Measurements from ENCODE around the gene TRIM56.
"Not testable (repeated sequence)": the region's sequence is repeated elsewhere in the genome, so short reads cannot be mapped to it uniquely, and the experiment has no call there.

TRIM56 gene

GRCh38 chr7:101088858-101089529 lies 3.7 kb downstream of the TRIM56 start:
- no peak for DNase-seq (ENCODE audit: low read depth in 4 of 4, low spot score in 1 of 4)

DNA sequence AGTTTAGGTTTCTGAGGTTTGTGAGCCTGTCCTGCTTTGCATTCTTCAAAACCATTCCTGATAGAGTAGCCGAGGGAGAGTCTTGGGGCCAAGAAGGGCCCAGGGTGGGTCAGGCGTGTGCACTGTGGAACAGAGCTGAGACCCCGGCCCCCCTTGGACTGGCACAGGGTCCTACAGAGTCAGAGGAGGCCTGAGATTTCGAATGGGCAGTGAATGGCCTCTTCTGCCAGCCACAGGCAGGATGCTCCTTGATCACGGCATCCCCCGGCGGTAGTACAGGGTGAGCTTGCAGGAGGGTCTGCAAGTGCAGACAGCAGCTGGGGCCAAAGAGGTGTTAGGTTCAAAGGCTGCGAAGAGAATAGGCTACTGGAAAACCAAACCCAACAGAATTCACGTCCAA lies 4.6 kb downstream of the TRIM56 start:
- no peak for DNase-seq (ENCODE audit: low read depth in 4 of 4, low spot score in 1 of 4)

GRCh38 chr7:101092266-101092905 lies 7.1 kb downstream of the TRIM56 start:
- not testable (repeated sequence) for DNase-seq (ENCODE audit: low read depth in 4 of 4, low spot score in 1 of 4)

GRCh38 chr7:101093906-101094305 lies 8.6 kb downstream of the TRIM56 start:
- DNase-seq (ENCODE audit: low read depth in 4 of 4, low spot score in 1 of 4): no peak

DNA sequence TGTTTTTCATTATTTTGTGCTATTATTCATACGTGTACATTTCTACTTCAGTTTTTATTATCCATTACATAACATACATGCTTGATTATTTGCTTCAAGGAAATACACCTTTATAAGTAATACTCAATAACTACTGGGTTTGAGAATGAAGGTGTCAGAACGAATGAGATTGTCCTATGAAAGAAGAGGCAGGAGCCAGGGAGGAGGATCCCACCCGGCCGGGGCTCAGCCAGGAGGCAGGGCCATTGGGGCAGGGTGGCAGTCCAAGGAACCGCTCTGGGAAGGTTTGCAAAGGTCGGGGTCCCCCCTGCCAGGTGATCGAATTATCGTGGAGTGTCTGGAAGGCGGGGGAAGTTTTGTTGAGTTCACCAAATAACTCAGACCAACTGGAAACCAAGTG lies 9.1 kb downstream of the TRIM56 start:
- DNase-seq (ENCODE audit: low read depth in 4 of 4, low spot score in 1 of 4): no peak

DNA sequence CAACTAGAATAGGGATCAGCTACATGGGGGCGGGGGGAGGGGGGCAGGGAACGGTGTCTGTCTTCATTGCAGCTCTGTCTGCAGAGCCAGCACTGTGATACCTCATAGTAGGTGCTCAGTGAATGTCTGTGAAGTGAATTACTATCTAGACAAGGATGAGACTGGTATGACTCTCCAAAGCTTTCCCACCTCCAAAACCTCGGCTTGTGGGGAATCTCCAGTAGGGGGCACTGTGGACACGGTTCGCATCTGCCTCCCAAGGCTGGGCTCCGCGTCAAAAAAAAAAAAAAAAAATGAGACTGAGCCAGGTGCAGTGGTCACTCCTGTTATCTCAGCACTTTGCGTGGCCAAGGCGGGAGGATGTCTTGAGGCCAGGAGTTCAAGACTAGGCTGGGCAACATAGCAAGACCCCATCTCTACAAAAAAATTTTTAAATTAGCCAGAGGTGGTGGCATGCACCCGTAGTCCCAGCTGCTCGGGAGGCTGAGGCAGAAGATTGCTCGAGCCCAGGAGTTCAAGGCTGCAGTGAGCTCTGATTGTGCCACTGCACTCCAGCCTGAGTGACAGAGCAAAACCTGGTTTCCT lies 9.6 kb downstream of the TRIM56 start:
- DNase-seq (ENCODE audit: low read depth in 4 of 4, low spot score in 1 of 4): peak in 1 of 4 experiments; percentile 21

- DNase-seq (ENCODE audit: low read depth in 4 of 4, low spot score in 1 of 4): no peak
Observed at GRCh38 chr7:101096331-101096956, 11.2 kb downstream of the TRIM56 start.

DNA sequence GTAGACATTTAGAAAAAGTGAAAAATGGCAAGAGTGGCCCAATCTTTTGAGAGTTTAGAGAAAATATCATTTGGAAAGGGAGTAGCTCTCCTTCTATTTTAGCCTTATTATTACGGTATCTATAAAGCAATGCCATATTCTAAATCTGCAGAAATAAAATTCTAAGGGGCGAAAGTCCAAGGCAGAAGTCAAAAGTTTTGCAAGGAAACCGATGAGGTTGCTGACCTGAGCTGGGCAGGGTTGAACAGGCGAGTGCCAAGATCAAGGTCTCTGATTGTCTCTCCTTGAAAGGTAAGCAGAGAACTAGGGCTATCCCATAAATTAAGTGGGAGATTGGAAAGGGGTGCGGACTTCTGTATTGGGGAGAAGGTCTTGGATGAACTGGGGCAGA lies 11.7 kb downstream of the TRIM56 start:
- no peak for DNase-seq (ENCODE audit: low read depth in 4 of 4, low spot score in 1 of 4)

DNA sequence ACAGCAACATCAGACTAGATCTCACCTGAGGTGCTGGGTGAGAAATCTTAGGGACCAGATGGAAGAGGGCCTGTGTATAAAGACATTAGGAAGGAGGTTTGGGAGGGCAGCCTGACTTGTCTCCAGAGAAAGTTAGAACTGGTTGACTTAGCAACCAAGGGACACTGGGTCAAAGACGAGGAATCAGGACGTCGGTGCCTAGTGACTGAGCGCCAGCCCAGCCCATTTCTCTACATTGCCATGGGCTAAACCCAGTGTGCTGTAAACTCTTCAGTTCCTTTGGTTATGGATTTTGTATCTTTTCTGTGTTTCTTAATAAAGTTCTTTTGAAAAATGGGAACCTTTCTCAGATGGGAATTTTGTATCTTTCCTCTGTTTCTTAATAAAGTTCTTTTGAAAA lies 12.3 kb downstream of the TRIM56 start:
- DNase-seq (ENCODE audit: low read depth in 4 of 4, low spot score in 1 of 4): no peak

DNA sequence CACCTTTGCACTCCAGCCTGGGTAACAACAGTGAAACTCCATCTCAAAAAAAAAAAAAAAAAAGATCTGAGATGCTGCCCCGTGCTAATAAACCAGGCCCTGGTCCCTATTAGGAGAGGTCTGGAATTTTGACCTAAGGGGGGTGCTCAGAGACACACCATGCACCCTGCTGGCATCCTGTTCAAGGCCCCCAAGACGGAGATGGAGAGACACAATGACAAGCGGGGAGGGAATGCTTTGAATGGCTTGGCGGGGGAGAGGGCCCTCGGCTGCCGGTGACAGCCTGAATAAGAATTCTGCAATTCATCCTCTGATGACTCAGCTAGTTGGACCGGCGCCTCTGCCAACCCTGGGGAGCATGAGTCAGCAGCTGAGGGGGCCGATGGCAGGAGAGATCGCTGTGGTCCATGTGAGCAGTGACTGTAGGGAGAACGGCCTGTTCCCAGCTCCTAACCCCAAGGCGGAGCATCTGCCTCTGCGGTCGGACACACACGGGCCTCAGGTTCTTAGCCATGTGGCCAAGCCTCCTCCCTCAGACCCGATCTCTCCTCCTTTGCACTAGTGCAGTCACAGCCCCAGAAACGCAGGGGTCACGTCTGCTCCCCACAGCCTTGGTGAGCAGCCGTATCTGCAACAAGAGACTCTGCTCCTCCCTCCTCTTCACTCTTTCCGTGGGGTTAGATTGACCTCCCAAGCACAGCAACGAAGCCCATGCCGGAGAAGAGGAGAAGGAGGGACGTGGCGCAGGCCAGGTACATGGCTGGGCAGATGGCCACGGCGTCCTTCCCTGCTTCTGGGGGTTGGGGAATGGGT lies 14.9 kb downstream of the TRIM56 start:
- peak in 3 of 4 experiments; percentile 30 to 56 (median 42) for DNase-seq (ENCODE audit: low read depth in 4 of 4, low spot score in 1 of 4)

- no peak for DNase-seq (ENCODE audit: low read depth in 4 of 4, low spot score in 1 of 4)
Observed at GRCh38 chr7:101100858-101101847, 15.9 kb downstream of the TRIM56 start.

GRCh38 chr7:101102026-101102425 lies 16.7 kb downstream of the TRIM56 start:
- DNase-seq (ENCODE audit: low read depth in 4 of 4, low spot score in 1 of 4): no peak

DNA sequence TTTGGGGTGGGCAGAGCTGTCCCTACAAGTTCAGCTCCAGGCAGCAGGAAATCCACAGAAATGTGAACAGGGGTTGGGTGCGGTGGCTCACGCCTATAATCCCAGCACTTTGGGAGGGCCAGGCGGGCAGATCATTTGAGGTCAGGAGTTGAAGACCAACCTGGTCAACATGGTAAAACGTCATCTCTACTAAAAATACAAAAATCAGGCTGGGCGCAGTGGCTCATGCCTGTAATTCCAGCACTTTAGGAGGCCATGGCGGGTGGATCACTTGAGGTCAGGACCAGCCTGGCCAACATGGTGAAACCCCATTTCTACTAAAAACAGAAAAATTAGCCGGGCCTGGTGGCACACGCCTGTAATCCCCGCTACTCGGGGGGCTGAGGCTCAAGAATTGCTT lies 18.4 kb downstream of the TRIM56 start:
- DNase-seq (ENCODE audit: low read depth in 4 of 4, low spot score in 1 of 4): not testable (repeated sequence)

- no peak for DNase-seq (ENCODE audit: low read depth in 4 of 4, low spot score in 1 of 4)
Observed at GRCh38 chr7:101104193-101104713, 19.0 kb downstream of the TRIM56 start.

DNA sequence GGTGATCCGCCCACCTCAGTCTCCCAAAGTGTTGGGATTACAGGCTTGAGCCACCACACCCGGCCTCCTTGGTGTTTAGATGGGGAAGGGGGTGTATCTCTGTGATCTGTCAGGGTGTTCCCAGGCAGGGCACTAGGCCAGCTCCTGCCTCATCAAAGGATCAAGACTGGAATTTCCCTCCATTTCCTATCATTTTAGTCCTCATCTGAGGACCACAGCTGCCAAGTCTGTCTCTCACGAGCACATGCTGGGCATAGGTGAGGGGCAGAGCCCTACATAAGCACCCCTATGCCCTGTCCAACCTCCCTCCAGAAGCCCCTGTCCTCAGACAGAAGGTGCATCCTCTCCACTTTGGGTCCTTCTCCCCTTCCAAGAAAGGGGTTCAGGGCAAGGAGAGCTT lies 19.5 kb downstream of the TRIM56 start:
- DNase-seq (ENCODE audit: low read depth in 4 of 4, low spot score in 1 of 4): no peak

DNA sequence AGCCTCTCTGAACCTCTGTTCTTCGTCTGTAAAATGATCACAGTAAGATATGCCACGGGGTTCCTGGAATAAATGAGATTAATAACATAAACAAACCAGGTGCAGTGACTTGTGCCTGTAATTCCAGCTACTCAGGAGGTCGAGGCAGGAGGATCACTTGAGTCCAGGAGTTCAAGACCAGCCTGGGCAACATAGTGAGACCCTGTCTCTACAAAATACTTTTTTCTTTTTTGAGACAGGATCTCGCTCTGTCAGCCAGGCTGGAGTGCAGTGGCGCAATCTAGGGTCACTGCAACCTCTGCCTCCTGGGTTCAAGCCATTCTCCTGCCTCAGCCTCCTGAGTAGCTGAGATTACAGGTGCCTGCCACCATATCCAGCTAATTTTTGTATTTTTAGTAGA lies 20.0 kb downstream of the TRIM56 start:
- not testable (repeated sequence) for DNase-seq (ENCODE audit: low read depth in 4 of 4, low spot score in 1 of 4)

GRCh38 chr7:101106386-101106785 lies 21.1 kb downstream of the TRIM56 start:
- no peak for DNase-seq (ENCODE audit: low read depth in 4 of 4, low spot score in 1 of 4)

GRCh38 chr7:101108330-101108857 lies 23.1 kb downstream of the TRIM56 start:
- no peak for DNase-seq (ENCODE audit: low read depth in 4 of 4, low spot score in 1 of 4)

DNA sequence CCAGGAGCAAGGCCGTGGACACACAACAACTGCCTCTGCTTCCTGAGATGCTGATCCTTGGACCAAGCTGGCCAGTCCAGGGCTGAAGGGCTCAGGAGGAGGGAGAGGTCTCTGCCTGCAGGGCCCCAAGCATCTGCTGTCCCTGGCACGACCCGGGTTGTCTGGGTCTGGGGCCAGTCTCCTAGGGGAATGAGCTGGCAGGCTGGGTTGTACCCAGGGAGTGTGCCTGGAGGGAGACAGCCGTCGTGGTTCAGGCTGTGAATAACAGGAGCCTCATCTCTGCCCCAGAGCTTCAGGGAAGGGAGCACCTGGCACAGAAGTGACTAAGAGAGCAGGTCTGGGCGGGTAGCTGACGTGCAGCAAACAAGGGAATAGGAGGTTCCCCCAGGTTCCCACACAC lies 23.7 kb downstream of the TRIM56 start:
- DNase-seq (ENCODE audit: low read depth in 4 of 4, low spot score in 1 of 4): no peak

DNA sequence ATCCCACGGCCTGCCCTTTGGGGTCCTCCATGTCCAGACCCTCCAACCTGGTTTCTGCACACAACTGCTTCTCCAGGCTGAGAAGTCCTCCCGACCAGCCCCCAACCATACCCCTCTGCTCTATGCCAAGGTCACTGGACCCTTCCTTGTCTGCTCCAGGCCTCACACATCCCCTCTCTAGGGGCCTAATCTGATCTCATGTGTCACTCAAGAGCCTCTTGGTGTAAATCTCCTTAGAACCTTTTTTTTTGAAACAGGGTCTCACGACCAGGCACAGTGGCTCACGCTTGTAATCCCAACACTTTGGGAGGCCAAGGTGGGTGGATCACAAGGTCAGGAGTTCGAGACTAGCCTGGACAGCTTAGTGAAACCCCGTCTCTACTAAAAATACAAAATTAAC lies 24.1 kb downstream of the TRIM56 start:
- DNase-seq (ENCODE audit: low read depth in 4 of 4, low spot score in 1 of 4): no peak
